UCSD-AML1 (cell line): ENCODE measurements around the gene FCRL2.
"Not testable (repeated sequence)": the region's sequence is repeated elsewhere in the genome, so short reads cannot be mapped to it uniquely, and the experiment has no call there.

ENCODE experiments used
- DNase-seq: peaks from one replicate; lab custom pipeline; 2025; ENCODE audit not compliant: unreplicated experiment; lab: John Stamatoyannopoulos, UW

FCRL2 gene

DNA sequence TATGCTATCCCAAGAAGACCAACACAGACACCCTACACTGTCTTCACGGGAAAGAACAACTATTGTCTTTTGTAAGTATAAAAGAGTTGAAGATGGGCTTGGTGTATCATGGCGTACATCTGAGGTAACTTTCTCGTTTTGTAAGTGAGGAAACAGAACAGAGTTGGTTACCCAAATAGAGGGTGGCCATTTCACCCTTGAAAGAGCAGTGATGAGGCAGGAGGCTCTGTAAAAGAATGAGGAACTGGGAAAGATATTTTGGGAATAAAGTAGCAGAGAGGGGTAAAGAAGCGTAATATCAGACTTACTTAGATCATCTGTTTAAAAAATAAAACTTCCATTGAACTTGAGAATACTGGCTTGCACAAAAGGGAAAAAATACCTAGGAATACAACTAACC, 18.9 kb downstream of the FCRL2 start:
- DNase-seq = no peak

DNA sequence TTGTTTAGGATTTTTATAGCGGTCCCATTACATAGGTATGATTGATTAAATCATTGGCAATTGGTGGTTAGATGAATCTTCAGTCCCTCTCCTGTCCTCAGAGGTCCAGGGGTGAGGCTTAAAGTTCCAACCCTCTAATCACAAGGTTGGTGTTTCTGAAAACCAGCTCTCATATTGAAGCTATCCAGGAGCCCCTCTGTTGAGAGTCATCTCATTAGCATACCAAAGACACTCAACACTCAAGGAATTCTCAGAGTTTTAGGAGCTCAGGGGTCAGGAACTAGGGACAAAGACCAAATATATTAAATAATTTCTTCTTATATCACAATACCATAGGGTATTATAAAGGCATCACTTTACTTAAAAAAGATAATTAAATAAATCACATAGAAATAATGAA, 23.3 kb downstream of the FCRL2 start:
- no peak for DNase-seq

DNA sequence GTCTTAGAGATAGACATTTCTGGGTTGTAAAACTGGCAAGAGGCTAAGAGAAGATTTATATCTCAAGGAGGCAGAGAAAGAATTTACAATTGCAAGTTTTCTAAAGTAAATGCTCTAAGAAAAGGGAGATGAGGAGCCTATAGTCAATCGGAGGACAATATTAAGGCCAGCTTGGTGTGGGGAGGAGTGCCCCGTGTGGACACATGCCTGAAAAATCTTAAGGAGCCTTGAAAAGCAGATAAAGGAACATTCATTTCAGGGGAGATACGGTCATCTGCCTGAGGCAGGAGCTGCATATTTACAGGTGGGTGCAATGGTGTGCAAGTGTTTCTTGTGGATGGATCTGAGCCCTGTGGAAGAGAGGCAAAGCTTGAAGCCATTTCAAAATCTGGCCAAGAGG, 25.6 kb downstream of the FCRL2 start:
- DNase-seq = no peak

DNA sequence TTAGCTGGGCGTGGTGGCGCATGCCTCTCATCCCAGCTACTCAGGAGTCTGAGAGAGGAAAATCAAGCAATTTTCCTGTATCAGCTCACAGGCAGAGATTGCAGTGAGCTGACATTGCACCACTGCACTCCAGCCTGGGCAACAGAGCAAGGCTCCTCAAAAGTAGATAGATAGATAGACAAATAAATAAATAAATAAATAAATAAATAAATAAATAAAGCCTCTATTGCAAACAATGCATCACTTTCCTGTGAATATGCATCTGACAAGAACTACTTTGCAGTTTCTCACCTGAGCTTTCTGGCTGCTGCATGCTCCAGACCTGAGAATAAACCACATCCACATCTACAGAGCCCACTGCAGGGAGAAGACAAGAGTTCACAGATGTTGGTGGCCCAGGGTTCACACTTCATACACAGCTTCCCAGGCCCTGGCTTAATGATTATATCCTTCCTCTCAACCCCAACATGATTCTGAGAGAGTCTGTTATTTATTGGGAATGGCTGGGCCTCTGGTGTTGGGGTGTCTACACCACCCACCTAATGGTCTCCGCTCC, 28.6 kb downstream of the FCRL2 start:
- no peak for DNase-seq

DNA sequence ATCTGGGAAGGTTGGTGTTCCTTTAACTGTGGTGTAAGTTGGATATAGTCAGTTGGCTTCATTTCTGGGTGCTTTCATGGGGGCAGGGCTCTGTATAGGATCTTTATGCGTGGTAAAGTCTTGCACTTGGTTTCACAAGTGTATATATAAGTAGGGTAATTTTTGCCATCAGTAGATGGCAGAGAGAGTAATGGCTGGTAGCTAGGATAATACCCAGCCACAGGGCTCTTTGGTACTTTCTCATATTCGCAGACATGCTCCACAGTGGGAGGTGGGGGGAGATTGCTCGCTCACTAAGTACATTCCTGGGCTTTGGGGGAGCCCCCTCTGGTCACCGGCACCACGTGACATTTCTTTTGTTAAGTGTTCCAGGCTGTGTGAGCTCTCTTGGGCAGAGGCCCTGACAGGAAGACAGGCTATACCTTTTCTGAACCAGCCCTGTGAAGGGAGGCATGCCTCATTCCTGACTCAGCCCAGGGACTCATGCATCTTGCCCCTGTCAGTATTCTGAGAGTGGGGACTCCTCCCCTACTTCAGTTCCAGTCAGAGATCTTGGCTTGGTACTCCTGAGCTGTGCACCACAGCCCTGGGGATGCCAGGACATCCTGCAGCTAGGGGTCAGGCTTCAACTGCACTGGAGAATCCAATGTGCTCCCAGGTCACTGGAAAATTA, 37.6 kb downstream of the FCRL2 start:
- DNase-seq = no peak

DNA sequence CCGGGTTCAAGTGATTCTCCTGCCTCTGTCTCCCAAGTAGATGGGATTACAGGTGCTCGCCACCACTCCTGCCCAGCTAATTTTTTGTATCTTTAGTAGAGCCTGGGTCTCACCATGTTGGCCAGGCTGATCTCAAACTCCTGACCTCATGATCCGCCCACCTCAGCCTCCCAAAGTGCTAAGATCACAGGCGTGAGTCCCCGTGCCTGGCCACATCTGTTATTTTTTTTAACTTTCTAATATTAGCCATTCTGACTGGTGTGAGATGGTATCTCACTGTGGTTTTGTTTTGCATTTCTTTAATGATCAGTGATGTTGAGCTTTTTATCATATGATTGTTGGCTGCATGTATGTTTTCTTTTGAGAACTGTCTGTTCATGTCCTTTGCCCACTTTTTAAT, 40.9 kb downstream of the FCRL2 start:
- DNase-seq = not testable (repeated sequence)

DNA sequence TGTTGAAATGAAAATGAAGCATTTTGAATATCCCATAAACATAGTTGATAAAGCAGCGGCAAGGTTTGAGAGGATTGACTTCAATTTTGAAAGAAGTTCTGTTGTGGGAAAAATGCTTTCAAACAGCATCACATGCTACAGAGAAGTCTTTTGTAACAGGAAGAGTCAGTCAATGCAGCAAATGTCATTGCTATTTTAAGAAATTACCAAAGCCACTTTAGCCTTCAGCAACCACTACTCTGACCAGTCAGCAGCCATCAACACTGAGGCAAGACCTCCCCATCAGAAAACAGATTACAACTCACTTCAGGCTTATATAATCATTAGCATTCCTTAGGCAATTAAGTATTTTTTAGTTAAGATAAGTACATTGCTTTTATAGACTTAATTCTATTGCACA, 42.6 kb downstream of the FCRL2 start:
- no peak for DNase-seq

DNA sequence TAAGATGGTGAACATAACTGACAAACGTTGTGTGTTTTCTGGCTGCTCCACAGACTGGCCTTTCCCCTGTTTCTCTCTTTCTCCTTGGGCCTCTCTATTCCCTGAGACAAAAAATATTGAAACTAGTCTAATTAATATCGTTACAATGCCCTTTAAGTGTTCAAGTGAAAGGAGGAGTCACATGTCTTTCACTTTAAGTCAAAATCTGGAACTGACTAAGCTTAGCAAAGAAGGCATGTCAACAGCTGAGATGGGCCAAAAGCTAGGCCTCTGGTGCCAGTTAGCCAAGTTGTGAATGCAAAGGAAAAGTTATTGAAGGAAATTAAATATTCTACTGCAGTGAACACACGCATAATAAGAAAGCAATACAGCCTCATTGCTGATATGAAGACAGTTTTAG, 44.2 kb downstream of the FCRL2 start:
- no peak for DNase-seq

DNA sequence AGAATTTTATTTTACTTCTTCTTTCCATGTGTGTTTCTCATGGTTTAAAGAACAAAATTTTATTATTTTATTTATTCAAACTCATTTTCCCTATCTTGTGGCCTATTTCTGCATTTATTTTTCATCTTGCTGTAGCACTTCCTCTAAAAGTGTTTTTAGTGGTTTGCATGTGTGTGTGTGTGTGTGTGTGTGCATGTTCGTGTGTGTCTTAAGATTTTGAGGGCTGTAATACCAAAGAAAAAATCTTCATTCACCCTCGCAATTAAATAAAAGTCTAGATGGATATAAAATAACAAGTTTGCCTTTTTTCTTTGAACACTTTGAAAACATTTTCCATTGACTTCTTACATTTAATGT, 51.7 kb downstream of the FCRL2 start:
- DNase-seq = no peak

DNA sequence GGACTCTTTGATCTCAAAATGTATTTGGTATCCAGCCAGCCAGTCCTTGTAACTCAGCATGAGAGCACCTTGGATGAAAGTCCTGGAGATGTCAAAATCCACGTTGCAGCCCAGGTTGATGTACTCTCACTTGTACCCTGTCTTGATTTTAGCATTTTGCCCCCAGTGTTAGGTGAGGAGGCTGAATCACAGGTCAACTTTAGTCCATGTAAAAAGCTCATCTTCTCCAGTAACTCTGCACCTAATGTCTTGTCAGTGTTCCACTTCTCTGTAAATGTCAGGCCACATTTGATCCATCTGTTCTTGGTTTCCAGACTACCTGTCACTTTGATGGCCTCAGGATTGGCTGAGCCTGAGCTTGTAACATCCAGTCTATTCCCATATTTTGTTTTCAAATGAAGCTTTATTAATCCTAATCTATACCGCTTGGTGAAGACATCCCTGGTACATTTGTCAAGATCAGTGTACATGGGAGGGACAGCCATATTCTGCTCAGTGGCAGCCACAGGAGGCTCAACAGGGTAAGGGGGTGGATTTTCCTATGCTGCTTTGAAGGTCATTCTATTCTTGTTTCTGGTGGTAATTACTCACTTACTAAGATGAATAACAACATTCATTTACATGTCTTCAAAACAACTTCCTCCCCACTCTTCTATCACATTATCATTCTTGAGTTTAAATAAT, 52.3 kb downstream of the FCRL2 start:
- DNase-seq = no peak

DNA sequence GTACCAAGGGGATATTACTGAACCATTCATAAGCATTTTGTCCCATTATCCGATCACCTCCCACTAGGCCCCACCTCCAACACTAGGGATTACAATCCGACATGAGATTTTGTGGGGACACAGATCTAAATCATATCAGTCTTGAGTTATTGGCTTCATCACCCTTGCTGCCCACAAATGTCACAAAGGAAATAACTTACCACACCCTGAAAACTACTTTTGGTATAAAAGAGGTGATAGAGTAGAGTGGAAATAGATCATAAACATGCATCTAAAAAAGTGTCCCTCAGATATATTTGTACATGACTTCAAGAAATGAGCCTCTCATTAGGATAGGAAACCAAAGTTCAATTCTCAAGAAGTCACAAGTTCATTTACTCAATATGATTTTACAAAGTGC, 53.8 kb downstream of the FCRL2 start:
- no peak for DNase-seq

DNA sequence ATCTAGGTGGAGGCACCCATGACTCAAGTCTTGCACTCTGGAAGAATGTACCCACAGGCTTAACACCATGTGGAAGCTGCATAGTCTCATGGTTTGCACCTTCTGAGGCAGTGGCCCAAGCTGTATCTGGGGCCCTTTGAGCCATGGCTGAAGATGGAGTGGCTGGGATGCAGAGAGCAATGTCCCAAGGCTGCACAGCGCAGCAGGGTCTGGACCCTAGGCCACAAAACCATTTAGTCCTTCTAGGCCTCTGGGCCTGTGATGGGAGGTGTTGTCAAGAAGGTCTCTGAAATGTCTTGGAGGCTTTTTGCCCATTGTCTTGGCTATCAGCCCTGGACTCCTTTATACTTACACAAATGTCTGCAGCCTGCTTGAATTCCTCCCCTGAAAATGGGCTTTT, 54.9 kb downstream of the FCRL2 start:
- no peak for DNase-seq

DNA sequence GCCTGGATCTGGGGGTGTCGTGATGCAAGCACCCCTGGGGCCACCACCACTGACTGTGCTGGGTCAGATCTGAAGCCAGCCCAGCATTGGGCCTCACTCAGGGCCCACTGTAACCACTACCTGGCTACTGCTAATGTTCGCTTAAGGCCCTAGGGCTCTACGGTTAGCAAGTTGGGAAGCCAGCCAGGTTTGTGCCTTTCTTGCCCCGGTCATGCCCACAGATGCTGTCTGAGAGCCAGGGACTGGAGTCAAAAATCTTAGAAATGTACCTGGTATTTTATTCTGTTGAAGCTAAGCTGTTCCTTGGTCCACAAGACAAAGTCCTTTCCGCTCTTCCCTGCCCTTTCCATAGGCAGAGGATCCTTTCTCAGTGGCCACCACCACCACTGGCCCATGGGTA, 61.2 kb downstream of the FCRL2 start:
- DNase-seq = no peak

DNA sequence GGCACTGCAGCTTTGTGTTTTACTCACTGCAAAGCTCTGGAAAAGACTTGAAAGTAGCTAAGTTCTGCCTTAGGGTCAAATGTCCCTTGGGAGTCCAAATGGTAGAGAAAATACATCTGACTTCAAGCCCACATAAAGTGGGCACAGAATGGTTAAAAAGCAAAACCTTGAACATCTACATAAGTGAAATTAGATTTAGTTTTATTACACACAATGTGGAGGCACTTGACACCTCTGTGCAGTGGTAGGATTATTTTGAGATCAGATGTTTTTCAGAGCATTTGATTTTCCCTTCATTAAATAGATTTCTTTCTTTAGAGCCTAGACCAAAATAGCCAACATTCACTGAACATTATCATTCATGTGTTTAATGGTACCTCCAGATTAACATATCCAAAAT, 65.1 kb downstream of the FCRL2 start:
- no peak for DNase-seq

DNA sequence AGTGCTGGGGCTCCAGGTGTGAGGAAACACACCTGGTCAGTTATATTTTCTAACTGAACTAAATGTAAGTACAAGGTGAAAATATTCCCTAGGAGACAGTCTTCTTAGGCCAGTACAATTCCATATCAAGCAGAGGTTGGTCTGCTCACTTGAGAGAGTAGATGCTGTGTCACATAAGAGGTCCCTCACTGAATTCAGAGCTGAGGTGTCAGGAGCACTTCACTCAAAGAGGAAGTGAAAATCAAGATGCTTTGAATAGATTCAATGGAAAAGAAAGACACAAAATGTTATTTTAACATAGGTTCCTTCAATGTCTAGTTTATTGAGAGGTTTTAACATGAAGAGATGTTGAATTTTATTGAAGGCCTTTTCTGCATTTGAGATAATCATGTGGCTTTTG, 72.1 kb downstream of the FCRL2 start:
- DNase-seq = no peak

DNA sequence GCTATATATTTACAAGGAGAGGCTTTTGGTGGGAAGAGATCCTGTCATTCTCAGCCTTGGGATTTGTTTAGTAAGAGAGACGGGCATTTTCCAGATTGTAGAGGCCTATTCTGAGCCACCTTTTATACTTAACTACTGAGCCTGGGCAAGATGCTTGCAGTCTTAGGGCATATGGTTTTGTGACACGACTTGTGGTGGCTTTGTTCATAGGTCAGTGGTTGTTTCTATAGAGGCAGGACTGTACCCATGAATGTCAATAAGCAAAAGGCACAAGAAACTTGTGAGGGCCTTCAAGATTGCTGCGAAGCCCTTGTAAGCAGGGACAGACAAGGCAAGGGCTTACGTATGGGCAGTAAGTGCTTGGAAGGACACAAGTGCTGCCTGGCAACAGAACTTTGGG, 73.0 kb downstream of the FCRL2 start:
- DNase-seq = no peak

DNA sequence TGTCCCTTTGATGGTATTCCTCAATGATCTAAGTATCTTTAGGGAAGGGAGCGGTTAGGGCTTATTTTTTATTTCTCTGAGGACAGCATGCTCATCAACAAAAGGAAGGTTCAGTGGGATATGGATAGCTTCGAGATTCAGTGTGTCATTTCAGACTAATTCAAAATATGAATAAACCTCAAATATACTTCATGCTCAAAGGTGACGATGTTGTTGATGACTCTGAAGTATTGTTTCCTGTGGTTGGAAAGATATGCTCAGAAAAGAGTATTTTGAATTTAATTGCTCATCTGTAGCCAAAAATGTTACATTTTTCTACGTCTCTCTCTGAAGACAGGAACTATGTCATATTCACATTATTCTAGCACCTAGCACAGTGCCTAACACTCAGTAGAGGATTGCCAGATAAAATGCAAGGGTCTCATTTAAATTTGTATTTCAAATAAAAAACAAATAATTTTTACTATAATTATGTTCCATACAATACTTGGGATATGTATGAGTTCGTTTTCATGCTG, 74.6 kb downstream of the FCRL2 start:
- no peak for DNase-seq

DNA sequence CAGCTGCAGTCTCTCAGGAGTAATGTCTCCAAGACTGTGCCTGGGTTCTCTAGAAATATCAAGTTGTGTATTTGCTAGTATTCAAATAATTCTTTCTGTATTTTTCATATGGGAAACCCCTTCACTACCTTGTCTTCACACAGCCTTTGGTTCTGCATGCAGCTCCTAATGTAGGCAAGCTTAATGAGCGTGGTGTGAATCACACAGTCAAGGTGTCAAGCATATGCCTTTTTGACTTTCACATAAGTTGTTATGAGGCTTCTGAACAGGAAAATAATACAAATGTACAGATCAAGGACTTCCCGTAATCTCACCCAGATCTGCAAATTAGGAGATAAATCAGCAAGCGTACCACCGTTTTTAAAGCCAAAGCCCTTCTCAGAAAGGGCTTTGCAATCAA, 76.2 kb downstream of the FCRL2 start, which contains the start of gene FCRL3:
TSS of gene FCRL3 (minus strand) at position 38 of the 400 bp plus-strand sequence. CDS start 280 bp downstream, outside the sequence.
- DNase-seq = no peak

DNA sequence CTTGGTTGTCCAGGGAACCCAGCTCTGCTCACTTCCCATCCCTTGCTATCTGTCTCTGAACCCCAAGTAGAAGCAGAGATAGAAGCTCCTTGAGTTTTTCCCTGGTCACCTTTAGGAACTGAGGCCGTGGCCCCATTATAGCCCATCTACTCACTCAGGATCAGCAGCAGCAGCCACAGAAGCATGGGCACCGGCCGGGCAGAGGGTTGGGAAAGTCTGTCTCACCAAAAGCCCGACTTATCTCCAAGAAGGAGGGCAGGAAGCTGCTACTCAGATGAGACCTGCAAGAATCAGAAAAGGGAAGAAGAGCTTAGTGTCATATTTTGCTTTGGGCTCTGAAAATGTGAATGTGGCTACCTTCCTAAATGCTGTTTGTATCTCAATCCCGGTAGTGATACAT, 76.6 kb downstream of the FCRL2 start:
- DNase-seq = no peak

DNA sequence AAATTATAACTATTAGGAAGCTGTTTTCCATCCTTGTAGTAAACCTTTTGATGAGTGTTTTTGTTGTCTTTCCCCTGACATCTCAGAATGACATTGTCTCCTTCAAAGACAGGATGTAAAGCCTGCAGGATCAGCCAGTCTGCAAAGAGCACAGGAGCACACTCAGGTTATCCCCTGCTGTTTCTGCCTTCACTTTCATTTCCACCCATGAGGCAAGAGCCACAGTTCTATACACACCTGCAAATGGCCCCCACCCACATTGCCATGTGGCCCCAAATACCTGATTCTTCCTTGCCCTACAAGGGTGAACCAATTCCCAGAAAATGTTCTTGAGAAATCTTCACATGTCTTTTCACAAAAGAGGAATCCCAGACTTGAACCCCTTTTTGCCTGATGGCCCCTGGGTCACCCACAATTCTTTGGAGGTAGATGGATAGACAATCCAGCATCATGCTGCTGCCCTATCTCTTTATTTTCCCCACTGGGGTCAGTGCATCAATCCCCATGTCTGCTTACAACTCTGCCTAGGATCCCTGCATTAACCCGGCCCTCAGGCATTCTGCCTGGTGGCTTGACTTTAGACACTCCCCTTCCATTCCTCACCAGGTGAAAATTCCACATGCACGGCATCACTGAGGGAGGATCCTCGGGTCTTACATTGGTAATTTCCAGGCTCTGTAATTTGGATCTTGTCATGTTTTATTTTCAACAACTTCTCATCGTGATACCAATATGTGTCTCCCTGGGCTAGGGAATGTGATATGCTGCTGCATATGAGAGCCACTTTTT, 79.0 kb downstream of the FCRL2 start:
- DNase-seq = no peak

DNA sequence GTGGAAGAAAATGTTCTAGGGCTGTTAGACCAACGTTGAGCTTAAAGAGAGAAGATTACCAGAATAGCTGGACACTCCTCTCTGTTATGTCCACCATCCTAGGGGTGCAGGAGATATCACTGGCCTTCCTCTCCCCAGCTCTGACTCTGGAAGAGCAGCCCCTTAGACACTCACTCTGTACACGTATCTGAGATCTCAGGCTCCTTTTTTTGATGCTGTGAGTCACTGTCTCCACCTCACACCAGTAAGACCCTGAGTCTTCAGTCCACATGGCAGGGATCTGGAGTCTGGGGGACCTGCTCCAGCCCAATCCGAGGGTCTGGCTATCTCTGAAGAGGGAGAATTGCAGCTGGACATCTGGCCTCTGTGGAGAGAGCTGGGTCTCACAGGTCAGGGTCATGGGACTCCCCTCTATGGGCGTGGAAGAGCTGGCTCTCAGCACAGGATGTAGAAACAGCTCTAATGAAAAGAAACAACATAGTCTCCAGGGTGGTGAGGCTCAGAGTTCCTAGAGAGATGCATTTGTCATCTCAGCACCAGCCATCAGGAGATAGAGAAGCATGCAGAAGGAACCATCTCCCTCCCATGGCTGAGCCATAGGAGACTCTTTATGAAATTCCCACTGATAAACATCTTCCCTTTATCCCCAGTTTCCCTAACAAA, 79.8 kb downstream of the FCRL2 start:
- DNase-seq = no peak
